MM.1S (cell line): Measurements from ENCODE around the gene SLC16A7.

Experiments
- DNase-seq: peaks from one replicate; pipeline ENCODE4 v3.0.0-alpha.2; 2015
- H2AFZ ChIP-seq: fragments of 300-600 bp; sonication (generic); 2 replicates; pipeline ENCODE4 v1.6.0; 2016; ENCODE audit warnings: antibody characterized with exemption, low read length
- H3F3A ChIP-seq: fragments of 300-600 bp; sonication (generic); 2 replicates; pipeline ENCODE4 v1.6.1; 2016; ENCODE audit warnings: mild to moderate bottlenecking, antibody characterized with exemption, low read length, moderate library complexity, mixed read lengths; ENCODE audit not compliant: insufficient read depth
- H3K27ac ChIP-seq: fragments of 300-600 bp; sonication (generic); 2 replicates; pipeline ENCODE4 v1.5.1; 2016; ENCODE audit warnings: mild to moderate bottlenecking, low read length
- H3K27me3 ChIP-seq: fragments of 300-600 bp; sonication (generic); replicated peaks from 2 replicates; pipeline ENCODE4 v1.6.0; 2016; ENCODE audit warnings: low read length; ENCODE audit not compliant: insufficient read depth
- H3K36me3 ChIP-seq: fragments of 300-600 bp; sonication (generic); replicated peaks from 2 replicates; pipeline ENCODE4 v1.6.1; 2016; ENCODE audit warnings: mild to moderate bottlenecking, low read length, mixed read lengths; ENCODE audit not compliant: insufficient read depth
- H3K4me1 ChIP-seq: fragments of 300-600 bp; sonication (generic); 2 replicates; pipeline ENCODE4 v1.6.1; 2016; ENCODE audit warnings: low read length, mixed read lengths
- H3K4me2 ChIP-seq: fragments of 300-600 bp; sonication (generic); 2 replicates; pipeline ENCODE4 v1.6.0; 2016; ENCODE audit warnings: low read depth, low read length
- H3K4me3 ChIP-seq: fragments of 300-600 bp; sonication (generic); 2 replicates; pipeline ENCODE4 v1.5.1; 2016; ENCODE audit warnings: low read length, mixed read lengths
- H3K79me2 ChIP-seq: fragments of 300-600 bp; sonication (generic); 2 replicates; pipeline ENCODE4 v1.6.1; 2016; ENCODE audit warnings: mixed run types, low read length, mixed read lengths
- H3K9ac ChIP-seq: fragments of 300-600 bp; sonication (generic); 2 replicates; pipeline ENCODE4 v1.6.1; 2016; ENCODE audit warnings: low read length, mixed read lengths
- H3K9me2 ChIP-seq: fragments of 300-600 bp; sonication (generic); replicated peaks from 2 replicates; pipeline ENCODE4 v1.6.1; 2016; ENCODE audit warnings: mild to moderate bottlenecking, low read length, mixed read lengths; ENCODE audit not compliant: insufficient read depth
- H3K9me3 ChIP-seq: fragments of 300-600 bp; sonication (generic); replicated peaks from 2 replicates; pipeline ENCODE4 v1.6.1; 2016; ENCODE audit warnings: mild to moderate bottlenecking, low read length, mixed read lengths; ENCODE audit not compliant: insufficient read depth
- H4K20me1 ChIP-seq: fragments of 300-600 bp; sonication (generic); 2 replicates; pipeline ENCODE4 v1.6.1; 2016; ENCODE audit warnings: mild to moderate bottlenecking, low read length, moderate library complexity, mixed read lengths; ENCODE audit not compliant: insufficient read depth
- EZH2 ChIP-seq: fragments of 300-600 bp; sonication (generic); optimal IDR thresholded peaks from 2 replicates; pipeline ENCODE3; 2017; ENCODE audit warnings: low read depth, mild to moderate bottlenecking, antibody characterized with exemption, low read length, mixed read lengths
- EZH2phosphoT487 ChIP-seq: fragments of 300-600 bp; sonication (generic); IDR thresholded peaks from 2 replicates; pipeline ENCODE4 v1.6.1; 2018; ENCODE audit warnings: antibody characterized with exemption, low read length
- TF ChIP-seq, protein P1 (sequence below): fragments of 300-600 bp; sonication (generic); IDR thresholded peaks from 2 replicates; pipeline ENCODE4 v1.5.1; 2016; ENCODE audit warnings: antibody characterized with exemption, low read length, mixed read lengths

SLC16A7 gene

DNA sequence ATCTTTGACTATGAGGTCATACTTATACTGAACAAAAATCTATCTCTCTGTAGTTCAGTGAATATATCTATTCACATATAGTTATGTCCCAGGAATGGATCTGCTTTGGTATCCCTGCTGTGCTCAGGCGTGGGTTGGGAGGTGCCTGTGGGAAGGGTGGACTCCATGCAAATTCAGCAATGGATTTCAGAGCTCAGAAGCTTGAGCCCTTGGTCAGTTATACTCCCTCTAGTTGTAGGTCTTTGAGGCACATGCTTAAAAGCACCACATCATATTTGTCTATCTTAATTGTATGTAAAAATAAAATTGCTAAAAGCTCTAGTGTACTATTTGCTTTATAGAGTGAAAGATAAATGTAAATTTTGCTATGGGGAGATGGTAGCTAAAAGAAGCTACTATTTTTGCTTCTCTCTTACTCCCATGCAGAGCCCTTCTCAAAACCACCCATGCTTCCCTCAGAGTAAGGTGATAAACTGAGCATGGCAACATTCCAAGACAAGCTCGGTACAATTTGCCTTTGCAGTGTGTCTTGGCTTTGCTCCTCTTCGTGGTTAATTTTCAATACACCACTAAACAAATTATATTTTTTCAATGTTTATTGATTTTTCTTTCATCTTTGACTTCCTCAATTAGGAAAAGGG is 54.9 kb downstream of the SLC16A7 start:
- no peaks in the 10 kb centered on the region for H3K36me3 ChIP-seq
- no peak overlapping the region for H2AFZ ChIP-seq
- no peaks in the 10 kb centered on the region for H3K27me3 ChIP-seq
- no peaks in the 10 kb centered on the region for H3K9me3 ChIP-seq
- H3K27ac ChIP-seq, result no peak overlapping the region
- no peak overlapping the region for H3K4me3 ChIP-seq
- TF ChIP-seq, protein P1, sequence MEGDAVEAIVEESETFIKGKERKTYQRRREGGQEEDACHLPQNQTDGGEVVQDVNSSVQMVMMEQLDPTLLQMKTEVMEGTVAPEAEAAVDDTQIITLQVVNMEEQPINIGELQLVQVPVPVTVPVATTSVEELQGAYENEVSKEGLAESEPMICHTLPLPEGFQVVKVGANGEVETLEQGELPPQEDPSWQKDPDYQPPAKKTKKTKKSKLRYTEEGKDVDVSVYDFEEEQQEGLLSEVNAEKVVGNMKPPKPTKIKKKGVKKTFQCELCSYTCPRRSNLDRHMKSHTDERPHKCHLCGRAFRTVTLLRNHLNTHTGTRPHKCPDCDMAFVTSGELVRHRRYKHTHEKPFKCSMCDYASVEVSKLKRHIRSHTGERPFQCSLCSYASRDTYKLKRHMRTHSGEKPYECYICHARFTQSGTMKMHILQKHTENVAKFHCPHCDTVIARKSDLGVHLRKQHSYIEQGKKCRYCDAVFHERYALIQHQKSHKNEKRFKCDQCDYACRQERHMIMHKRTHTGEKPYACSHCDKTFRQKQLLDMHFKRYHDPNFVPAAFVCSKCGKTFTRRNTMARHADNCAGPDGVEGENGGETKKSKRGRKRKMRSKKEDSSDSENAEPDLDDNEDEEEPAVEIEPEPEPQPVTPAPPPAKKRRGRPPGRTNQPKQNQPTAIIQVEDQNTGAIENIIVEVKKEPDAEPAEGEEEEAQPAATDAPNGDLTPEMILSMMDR, result no peak
- no peak for TF ChIP-seq EZH2
- no peak for TF ChIP-seq EZH2phosphoT487
- H4K20me1 ChIP-seq, result no peaks in the 10 kb centered on the region
- DNase-seq, result no peak
- H3K79me2 ChIP-seq, result no peaks in the 10 kb centered on the region
- no peaks in the 10 kb centered on the region for H3K4me1 ChIP-seq
- H3K9ac ChIP-seq, result no peak overlapping the region
- no peak overlapping the region for H3K4me2 ChIP-seq
- H3K9me2 ChIP-seq, result no peaks in the 10 kb centered on the region
- no peaks in the 10 kb centered on the region for H3F3A ChIP-seq

DNA sequence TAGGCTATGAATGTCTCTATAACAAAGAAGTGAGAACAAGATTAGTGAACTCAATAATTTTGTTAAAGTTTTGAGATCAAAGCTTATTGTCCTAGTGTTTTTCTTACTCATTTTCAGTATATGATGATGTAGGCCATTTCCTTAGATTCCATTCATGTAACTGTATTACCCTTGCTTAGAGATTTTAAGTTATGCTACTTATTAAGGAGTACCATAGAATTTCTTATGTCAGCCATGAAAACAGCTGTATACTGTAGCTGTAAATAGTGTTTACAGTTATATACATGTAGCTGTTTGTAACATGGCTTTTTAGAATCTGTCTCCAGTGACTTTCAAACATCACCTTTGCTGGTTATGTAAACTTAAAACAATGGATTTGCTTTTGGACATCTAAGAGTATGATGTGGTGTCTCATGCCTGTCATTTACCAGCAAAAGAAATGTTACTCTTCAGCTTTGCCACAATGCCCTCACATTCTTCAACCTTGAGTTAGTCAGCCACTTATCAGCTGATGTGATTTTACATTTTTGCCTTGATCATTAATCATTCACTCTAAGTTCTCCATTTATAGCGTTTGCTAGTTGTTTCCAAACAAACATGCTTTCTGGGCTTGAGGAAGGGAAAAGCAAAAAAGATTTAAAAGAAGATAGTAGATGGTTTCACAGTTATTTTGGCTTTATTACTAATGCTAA is 55.5 kb downstream of the SLC16A7 start:
- no peak overlapping the region for H2AFZ ChIP-seq
- H3K9me2 ChIP-seq, result no peaks in the 10 kb centered on the region
- H3K4me3 ChIP-seq, result no peak overlapping the region
- no peak overlapping the region for H3K4me2 ChIP-seq
- DNase-seq, result no peak
- no peaks in the 10 kb centered on the region for H4K20me1 ChIP-seq
- TF ChIP-seq EZH2 (no peak), EZH2phosphoT487 (no peak)
- TF ChIP-seq, protein P1, result no peak
- H3K9me3 ChIP-seq, result no peaks in the 10 kb centered on the region
- no peaks in the 10 kb centered on the region for H3K79me2 ChIP-seq
- no peaks in the 10 kb centered on the region for H3F3A ChIP-seq
- H3K4me1 ChIP-seq, result no peaks in the 10 kb centered on the region
- H3K9ac ChIP-seq, result no peak overlapping the region
- H3K36me3 ChIP-seq, result no peaks in the 10 kb centered on the region
- H3K27ac ChIP-seq, result no peak overlapping the region
- no peaks in the 10 kb centered on the region for H3K27me3 ChIP-seq

DNA sequence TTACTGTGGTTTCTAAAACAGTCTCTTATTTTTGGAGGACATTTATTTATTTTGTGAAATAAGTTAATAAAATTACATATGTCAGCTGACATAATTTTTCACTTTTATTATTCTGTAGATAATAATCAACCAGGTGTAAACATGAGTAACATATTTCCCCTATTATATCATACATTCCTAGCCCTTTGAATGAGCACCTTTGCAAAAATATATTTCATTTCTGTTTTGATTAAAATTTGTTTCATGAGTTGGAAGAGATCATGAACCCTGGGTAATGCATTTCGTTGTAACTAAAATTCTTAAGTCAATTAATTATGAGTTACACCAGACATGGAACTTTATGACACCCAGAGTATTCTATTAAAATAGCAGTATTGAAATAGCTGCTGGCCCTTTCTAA is 56.3 kb downstream of the SLC16A7 start:
- H3K4me2 ChIP-seq, result no peak overlapping the region
- H3K79me2 ChIP-seq, result no peaks in the 10 kb centered on the region
- H3K4me1 ChIP-seq, result no peaks in the 10 kb centered on the region
- H3K4me3 ChIP-seq, result no peak overlapping the region
- DNase-seq, result no peak
- no peaks in the 10 kb centered on the region for H3F3A ChIP-seq
- no peaks in the 10 kb centered on the region for H3K9me3 ChIP-seq
- H4K20me1 ChIP-seq, result no peaks in the 10 kb centered on the region
- TF ChIP-seq, protein P1, result no peak
- TF ChIP-seq EZH2, result no peak
- TF ChIP-seq EZH2phosphoT487, result no peak
- H3K9ac ChIP-seq, result no peak overlapping the region
- no peaks in the 10 kb centered on the region for H3K36me3 ChIP-seq
- H3K27ac ChIP-seq, result no peak overlapping the region
- H3K27me3 ChIP-seq, result no peaks in the 10 kb centered on the region
- no peaks in the 10 kb centered on the region for H3K9me2 ChIP-seq
- H2AFZ ChIP-seq, result no peak overlapping the region
